Iris pigment epithelial cell (primary cell): ENCODE data around the gene DNHD1.

Source experiments
- DNase-seq: peaks from one replicate; pipeline ENCODE4 v3.0.0-alpha.2; 2011; ENCODE audit warnings: low read depth

Gene DNHD1

GRCh38 chr11:6563667-6564066 is 66.6 kb downstream of the DNHD1 start:
- no peak for DNase-seq

GRCh38 chr11:6565325-6565724 is 68.2 kb downstream of the DNHD1 start:
- DNase-seq, result no peak

- no peak for DNase-seq
Measured at GRCh38 chr11:6565988-6566703, 69.1 kb downstream of the DNHD1 start.

- DNase-seq, result no peak
Measured at GRCh38 chr11:6566704-6567370, 69.8 kb downstream of the DNHD1 start.

- no peak for DNase-seq
Measured at GRCh38 chr11:6567371-6567745, 70.3 kb downstream of the DNHD1 start.

- DNase-seq, result peak; percentile 78
Measured at GRCh38 chr11:6568191-6568918, 71.3 kb downstream of the DNHD1 start.

- DNase-seq, result no peak
Measured at GRCh38 chr11:6569706-6570105, 72.6 kb downstream of the DNHD1 start.

GRCh38 chr11:6570691-6571427 is 73.8 kb downstream of the DNHD1 start:
- no peak for DNase-seq

GRCh38 chr11:6571434-6572008 is 74.4 kb downstream of the DNHD1 start:
- no peak for DNase-seq

- peak; percentile 86 for DNase-seq
Measured at GRCh38 chr11:6572215-6572614, 75.1 kb downstream of the DNHD1 start.

GRCh38 chr11:6574816-6575715 is 78.0 kb downstream of the DNHD1 start:
- no peak for DNase-seq

GRCh38 chr11:6576471-6577373 is 79.6 kb downstream of the DNHD1 start:
- peak; percentile 62 for DNase-seq

- no peak for DNase-seq
Measured at GRCh38 chr11:6578134-6578533, 81.1 kb downstream of the DNHD1 start.

- DNase-seq, result no peak
Measured at GRCh38 chr11:6579681-6580080, 82.6 kb downstream of the DNHD1 start.

- no peak for DNase-seq
Measured at GRCh38 chr11:6583584-6583983, 86.5 kb downstream of the DNHD1 start.

- DNase-seq, result no peak
Measured at GRCh38 chr11:6584528-6584927, 87.4 kb downstream of the DNHD1 start.

GRCh38 chr11:6586434-6587359 is 89.6 kb downstream of the DNHD1 start:
- DNase-seq, result no peak

- no peak for DNase-seq
Measured at GRCh38 chr11:6587360-6587953, 90.4 kb downstream of the DNHD1 start.
